ENCODE measurements around the gene EPHA1.

Gene EPHA1

DNA sequence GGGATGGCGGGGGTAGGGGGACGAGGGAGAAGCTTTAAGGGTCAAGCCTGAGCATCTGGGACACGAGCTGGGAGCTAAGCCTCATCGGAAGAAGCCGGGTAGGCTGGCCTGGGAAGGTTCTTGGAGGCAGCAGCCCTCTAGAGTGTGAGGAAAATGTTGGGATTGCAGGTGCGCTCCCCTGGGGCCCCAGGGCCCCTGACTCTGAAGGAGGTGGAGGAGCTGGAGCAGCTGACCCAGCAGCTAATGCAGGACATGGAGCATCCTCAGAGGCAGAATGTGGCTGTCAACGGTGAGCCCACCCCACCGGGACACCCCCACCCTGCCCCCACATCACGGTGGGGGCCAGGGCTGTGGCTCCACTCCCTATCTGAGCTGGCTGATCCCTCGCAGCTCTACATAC is 20.6 kb downstream of the EPHA1 start:
- no peak for DNase-seq

- DNase-seq = no peak
Observed at GRCh38 chr7:143387156-143387975, 21.3 kb downstream of the EPHA1 start.

GRCh38 chr7:143385891-143386781 is 22.5 kb downstream of the EPHA1 start:
- DNase-seq = peak; percentile 21

DNA sequence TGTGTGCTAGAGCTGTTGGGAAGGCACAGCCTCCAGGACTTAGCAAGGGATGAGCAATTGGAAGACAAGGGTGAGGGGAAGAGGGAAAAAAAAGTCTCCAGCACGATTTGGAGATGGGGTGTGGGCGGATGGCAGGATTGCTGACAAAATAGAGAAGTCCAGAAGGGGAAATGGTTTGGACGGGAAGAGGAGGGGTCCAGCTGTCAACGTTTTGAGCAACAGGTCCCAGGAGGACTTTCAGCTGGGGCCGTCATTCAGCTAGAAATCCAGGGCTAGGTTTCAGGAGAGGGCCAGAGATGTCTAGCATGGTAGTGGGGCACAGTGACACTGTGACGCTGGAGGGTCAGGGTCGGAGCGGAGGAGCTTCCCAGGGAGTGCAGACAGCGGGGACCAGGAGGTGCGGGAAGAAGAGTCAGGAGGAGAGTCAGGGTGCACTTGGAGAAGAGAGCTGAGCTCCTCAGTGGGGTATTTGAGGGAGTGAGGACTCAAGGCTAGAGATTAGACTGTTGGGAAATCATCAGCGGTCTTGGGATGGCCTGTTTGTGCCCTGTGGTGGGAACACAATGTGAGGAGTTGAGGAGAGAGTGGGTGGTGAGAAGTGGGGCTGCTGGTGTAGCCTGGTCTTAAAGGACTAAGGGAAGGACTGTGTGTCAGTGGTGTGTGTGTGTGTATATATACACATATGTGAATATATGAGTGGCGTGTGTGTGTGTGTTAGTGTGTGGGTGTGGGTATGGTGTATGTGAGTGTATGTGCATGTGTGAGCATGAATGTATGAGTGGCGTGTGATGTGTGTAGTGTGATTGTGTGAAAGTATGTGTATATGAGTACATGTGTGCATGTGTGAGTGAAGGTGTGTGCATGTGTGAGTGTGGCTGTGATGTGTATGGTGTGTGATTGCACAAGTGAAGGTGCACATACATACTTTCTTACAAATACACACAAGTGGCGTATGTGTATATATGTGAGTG is 23.7 kb downstream of the EPHA1 start:
- DNase-seq = no peak

DNA sequence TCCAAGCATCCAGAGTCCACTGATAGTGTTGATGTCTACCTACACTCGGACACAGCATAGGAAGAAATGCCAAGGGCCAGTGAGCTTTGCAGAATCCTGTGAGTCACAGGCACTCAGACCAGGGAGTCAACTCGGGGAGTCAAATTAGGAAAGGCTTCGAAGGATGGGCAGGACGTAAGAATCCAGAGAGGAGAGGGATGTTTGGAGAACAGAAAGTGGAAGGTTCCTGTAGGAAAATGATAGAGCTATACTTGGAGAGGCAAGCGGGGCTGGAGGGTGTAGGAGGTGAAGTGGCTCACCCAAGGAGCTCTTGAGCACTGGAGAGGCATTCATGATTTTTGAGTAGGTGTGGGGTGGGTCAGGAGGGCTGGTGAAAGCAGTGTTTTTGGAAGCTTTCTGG is 24.5 kb downstream of the EPHA1 start:
- DNase-seq = no peak

- DNase-seq = no peak
Observed at GRCh38 chr7:143383642-143383957, 25.1 kb downstream of the EPHA1 start.

- no peak for DNase-seq
Observed at GRCh38 chr7:143382791-143383641, 25.6 kb downstream of the EPHA1 start.

DNA sequence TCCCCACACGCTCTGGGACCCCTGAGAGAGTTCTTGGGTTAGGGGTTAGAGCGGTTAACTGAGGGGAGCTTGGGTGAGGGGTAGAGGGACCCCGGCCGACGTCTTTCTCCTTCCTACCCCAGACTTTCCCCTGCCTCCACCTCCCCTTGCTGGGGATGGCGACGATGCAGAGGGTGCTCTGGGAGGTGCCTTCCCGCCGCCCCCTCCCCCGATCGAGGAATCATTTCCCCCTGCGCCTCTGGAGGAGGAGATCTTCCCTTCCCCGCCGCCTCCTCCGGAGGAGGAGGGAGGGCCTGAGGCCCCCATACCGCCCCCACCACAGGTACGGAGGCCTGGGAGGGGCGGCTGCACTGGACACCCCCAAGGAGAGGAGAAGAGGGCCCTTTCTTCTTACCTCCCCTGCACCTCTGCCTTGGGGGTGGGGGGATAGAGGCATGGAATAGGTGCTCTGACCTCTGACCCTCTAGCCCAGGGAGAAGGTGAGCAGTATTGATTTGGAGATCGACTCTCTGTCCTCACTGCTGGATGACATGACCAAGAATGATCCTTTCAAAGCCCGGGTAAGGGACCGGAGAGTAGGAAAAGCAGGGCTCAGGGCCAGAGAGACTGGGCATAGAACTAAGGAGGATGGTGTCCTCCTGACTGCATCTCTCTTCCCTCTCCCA is 26.4 kb downstream of the EPHA1 start:
- no peak for DNase-seq

- no peak for DNase-seq
Observed at GRCh38 chr7:143381427-143382125, 27.1 kb downstream of the EPHA1 start.

DNA sequence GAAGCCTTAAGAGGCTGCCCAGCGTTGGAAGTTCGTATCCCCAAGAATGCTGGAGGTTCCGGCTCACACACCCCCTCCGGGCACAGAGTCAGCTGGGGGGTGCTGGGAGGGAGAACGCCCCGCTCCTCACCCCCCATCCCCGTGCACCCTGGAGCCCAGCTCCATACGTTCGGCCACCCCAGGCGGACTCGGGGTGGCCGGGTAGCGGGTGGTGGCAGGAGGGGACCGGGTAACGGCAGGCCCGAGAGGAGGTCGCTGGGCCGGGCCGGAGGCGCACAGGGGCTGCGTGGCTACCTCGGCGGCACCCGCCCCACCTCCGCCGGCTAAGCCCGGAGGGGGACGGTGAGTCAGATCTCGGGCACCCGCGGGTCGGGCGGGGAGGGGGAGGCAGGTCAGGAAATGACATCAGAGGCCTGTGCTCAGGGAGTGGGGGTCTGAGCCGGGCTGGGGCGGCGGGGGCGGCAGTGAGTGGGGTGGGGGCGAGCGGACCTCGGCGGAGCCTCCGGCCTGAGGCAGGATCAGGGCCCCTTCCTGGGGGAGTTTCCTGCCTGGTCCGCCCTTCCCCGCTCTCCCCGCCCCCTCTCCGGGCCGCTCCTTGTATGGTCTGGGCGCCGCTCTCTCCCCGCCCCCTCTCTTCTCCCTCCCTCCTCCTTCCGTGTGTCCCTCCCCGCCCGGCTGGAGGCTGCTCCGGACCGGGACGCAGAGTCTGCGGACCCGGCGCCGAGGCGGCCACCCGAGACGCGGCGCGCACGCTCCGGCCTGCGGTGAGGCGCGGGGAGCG is 27.8 kb downstream of the EPHA1 start, which contains the start of gene ZYX:
ZYX (plus strand) TSS at position 700 of the 781 bp plus-strand sequence. CDS start 227 bp downstream, outside the sequence.
- peak; percentile 79 for DNase-seq

DNA sequence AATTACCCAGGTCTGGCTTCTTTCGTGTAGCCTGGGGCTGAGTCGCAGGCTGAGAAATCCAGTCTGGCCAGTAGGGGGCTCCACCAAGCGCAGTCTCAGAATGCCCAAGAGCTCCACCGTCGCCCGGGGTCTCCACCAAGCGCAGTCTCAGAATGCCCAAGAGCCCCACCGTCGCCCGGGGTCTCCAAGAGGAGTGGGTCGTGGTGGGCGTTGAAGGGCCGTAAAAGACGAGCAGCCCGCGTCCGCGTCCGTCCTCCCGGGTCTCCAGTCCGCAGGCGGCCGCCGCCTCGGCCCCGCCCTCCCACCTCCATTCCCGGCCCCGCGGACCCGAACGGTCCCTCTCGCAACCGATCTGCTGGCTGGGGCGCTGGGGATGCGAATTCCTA is 28.4 kb downstream of the EPHA1 start:
- DNase-seq = peak; percentile 40

GRCh38 chr7:143379611-143380259 is 28.9 kb downstream of the EPHA1 start:
- DNase-seq = no peak

- DNase-seq = no peak
Observed at GRCh38 chr7:143376396-143376795, 32.3 kb downstream of the EPHA1 start.

GRCh38 chr7:143375298-143376034 is 33.2 kb downstream of the EPHA1 start:
- DNase-seq = no peak

DNA sequence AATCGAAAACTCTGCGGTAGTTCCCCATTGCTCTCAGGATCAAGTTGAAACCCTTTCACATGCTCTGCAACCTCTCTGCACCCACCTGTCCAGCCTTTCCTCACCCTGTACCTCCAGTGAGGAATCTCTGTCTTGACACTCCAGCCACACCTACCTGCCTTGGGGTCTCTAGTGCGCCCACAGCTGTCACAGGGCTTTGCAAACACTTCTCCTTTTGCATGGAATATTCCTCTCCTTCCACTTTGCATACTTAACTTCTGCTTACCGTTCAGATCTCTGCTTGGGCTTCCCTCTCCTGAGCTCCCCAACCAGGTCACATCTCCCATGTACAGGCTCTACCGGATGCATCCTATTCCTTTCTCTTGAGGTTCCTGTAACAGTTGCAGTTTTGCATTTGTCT is 34.1 kb downstream of the EPHA1 start:
- DNase-seq = no peak

GRCh38 chr7:143373255-143373794 is 35.3 kb downstream of the EPHA1 start:
- DNase-seq = no peak

DNA sequence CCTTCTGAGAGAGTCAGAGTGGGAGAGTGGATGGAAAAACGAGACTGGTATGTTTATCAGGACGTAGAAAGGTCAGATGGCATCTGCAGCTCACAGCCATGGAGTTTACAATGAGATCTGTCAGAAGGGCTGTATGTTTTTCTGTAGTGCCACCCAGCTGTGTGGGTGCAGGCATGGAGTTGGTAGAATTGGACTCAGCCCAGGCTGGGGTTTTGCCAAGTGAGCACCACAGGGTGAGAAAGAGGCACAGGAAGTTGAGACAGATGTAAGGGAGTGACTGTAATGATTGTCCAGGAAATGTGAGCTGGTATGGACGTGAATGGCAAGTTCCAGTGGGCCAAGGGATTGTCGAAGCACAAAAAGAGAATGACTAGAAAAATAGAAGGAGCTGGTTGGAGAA is 36.6 kb downstream of the EPHA1 start:
- DNase-seq = no peak

Measured in activated gamma-delta T cell (primary cell).